Measurements from ENCODE around the gene PDSS2.

PDSS2 gene

GRCh38 chr6:107418118-107418517 is 41.2 kb downstream of the PDSS2 start:
- WGBS (ENCODE audit: insufficient coverage, insufficient read length) = no CpG with 5 or more reads among the region's 1 CpG
- no peaks in the 10 kb centered on the region for H3K27me3 ChIP-seq (ENCODE audit: control insufficient read depth, insufficient read depth, low read length)
- DNase-seq (ENCODE audit: low read depth, low spot score) = peak; percentile 16
- no peaks in the 10 kb centered on the region for H3K36me3 ChIP-seq (ENCODE audit: control insufficient read depth, insufficient read depth, low read length)
- H3K4me3 ChIP-seq (ENCODE audit: low read length) = no peak overlapping the region
- H3K27ac ChIP-seq (ENCODE audit: low read length) = no peak overlapping the region
- H3K4me1 ChIP-seq (ENCODE audit: control insufficient read depth, insufficient read depth, low read length) = no peaks in the 10 kb centered on the region
- H3K9me3 ChIP-seq (ENCODE audit: control insufficient read depth, insufficient read depth, low read length) = no peaks in the 10 kb centered on the region

DNA sequence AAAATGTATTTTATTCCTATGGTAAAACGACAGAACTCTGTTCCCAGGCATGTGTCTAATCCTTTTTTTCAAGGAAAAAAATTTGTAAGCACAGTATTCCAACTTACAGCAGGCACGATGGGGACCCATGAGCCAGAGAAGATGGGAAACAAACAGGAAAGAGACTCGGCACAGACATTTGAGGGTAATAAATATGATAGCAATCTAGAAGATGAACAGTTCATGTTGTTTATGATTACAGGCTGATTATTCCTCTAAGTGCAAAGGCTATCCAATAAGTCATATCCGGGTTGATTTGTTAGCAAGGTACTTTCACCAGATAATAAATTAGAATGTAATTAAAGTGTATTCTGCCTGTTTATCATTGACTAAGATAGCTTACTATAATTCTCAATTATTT is 43.2 kb downstream of the PDSS2 start:
- Histone ChIP-seq H3K9me3 (ENCODE audit: control insufficient read depth, insufficient read depth, low read length) (no peaks in the 10 kb centered on the region), H3K36me3 (ENCODE audit: control insufficient read depth, insufficient read depth, low read length) (no peaks in the 10 kb centered on the region), H3K4me1 (ENCODE audit: control insufficient read depth, insufficient read depth, low read length) (no peaks in the 10 kb centered on the region), H3K27ac (ENCODE audit: low read length) (no peak overlapping the region), H3K27me3 (ENCODE audit: control insufficient read depth, insufficient read depth, low read length) (no peaks in the 10 kb centered on the region), H3K4me3 (ENCODE audit: low read length) (no peak overlapping the region)
- no CpG with 5 or more reads among the region's 4 CpGs for WGBS (ENCODE audit: insufficient coverage, insufficient read length)
- DNase-seq (ENCODE audit: low read depth, low spot score) = no peak

DNA sequence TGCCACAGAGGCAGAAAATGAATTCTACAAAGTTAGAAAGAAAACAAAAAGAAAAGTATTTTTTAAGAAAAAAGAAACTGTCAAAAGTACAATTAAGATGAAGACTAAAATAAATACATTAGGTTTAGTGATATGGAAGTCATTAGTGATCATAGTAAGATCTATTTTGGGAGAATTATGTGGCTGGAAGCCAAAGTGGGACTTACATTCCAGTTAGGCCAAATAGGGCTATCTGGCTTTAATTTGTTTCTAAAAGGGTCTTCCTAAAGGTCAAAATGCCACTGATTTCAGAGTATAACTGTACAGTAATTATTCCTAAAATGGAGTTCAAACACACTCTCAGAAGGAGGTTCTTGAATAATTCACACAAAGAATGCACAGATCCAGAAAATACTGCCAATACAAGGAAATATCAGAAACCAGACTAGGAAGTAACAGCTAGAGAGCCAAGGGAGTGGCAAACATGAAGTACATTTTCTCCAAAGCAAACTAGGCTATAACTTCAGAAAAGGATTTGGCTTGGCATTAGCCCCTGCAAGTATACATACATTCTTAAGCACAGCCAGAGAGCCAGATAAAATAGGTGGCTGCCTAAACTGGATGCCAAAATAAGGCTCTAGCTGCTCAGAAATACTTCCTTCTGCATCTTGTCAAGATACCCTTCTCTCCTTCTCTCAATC is 45.3 kb downstream of the PDSS2 start:
- H3K36me3 ChIP-seq (ENCODE audit: control insufficient read depth, insufficient read depth, low read length) = no peaks in the 10 kb centered on the region
- no peak overlapping the region for H3K4me3 ChIP-seq (ENCODE audit: low read length)
- no peaks in the 10 kb centered on the region for H3K27me3 ChIP-seq (ENCODE audit: control insufficient read depth, insufficient read depth, low read length)
- no peaks in the 10 kb centered on the region; the same call in 1 of the 2 replicates for H3K4me1 ChIP-seq (ENCODE audit: control insufficient read depth, insufficient read depth, low read length)
- no peaks in the 10 kb centered on the region for H3K9me3 ChIP-seq (ENCODE audit: control insufficient read depth, insufficient read depth, low read length)
- H3K27ac ChIP-seq (ENCODE audit: low read length) = no peak overlapping the region
- DNase-seq (ENCODE audit: low read depth, low spot score) = no peak

GRCh38 chr6:107411161-107411560 is 48.2 kb downstream of the PDSS2 start:
- Histone ChIP-seq H3K4me3 (ENCODE audit: low read length) (no peak overlapping the region), H3K27ac (ENCODE audit: low read length) (no peak overlapping the region), H3K9me3 (ENCODE audit: control insufficient read depth, insufficient read depth, low read length) (no peaks in the 10 kb centered on the region), H3K27me3 (ENCODE audit: control insufficient read depth, insufficient read depth, low read length) (no peaks in the 10 kb centered on the region), H3K4me1 (ENCODE audit: control insufficient read depth, insufficient read depth, low read length) (no peaks in the 10 kb centered on the region; the same call in 1 of the 2 replicates), H3K36me3 (ENCODE audit: control insufficient read depth, insufficient read depth, low read length) (no peaks in the 10 kb centered on the region)
- no CpG with 5 or more reads among the region's 3 CpGs for WGBS (ENCODE audit: insufficient coverage, insufficient read length)
- no peak for DNase-seq (ENCODE audit: low read depth, low spot score)

- H3K36me3 ChIP-seq (ENCODE audit: control insufficient read depth, insufficient read depth, low read length) = no peaks in the 10 kb centered on the region
- H3K9me3 ChIP-seq (ENCODE audit: control insufficient read depth, insufficient read depth, low read length) = no peaks in the 10 kb centered on the region
- no CpG with 5 or more reads among the region's 2 CpGs for WGBS (ENCODE audit: insufficient coverage, insufficient read length)
- H3K4me3 ChIP-seq (ENCODE audit: low read length) = no peak overlapping the region
- H3K27ac ChIP-seq (ENCODE audit: low read length) = no peak overlapping the region
- DNase-seq (ENCODE audit: low read depth, low spot score) = no peak
- no peaks in the 10 kb centered on the region; the same call in 1 of the 2 replicates for H3K4me1 ChIP-seq (ENCODE audit: control insufficient read depth, insufficient read depth, low read length)
- H3K27me3 ChIP-seq (ENCODE audit: control insufficient read depth, insufficient read depth, low read length) = no peaks in the 10 kb centered on the region
Observed at GRCh38 chr6:107409942-107410341, 49.4 kb downstream of the PDSS2 start.

GRCh38 chr6:107408714-107409113 is 50.6 kb downstream of the PDSS2 start:
- Histone ChIP-seq H3K36me3 (ENCODE audit: control insufficient read depth, insufficient read depth, low read length) (no peaks in the 10 kb centered on the region), H3K4me3 (ENCODE audit: low read length) (no peak overlapping the region), H3K27me3 (ENCODE audit: control insufficient read depth, insufficient read depth, low read length) (no peaks in the 10 kb centered on the region), H3K27ac (ENCODE audit: low read length) (no peak overlapping the region), H3K9me3 (ENCODE audit: control insufficient read depth, insufficient read depth, low read length) (no peaks in the 10 kb centered on the region), H3K4me1 (ENCODE audit: control insufficient read depth, insufficient read depth, low read length) (no peaks in the 10 kb centered on the region; the same call in 1 of the 2 replicates)
- no CpG with 5 or more reads among the region's 3 CpGs for WGBS (ENCODE audit: insufficient coverage, insufficient read length)
- DNase-seq (ENCODE audit: low read depth, low spot score) = no peak

DNA sequence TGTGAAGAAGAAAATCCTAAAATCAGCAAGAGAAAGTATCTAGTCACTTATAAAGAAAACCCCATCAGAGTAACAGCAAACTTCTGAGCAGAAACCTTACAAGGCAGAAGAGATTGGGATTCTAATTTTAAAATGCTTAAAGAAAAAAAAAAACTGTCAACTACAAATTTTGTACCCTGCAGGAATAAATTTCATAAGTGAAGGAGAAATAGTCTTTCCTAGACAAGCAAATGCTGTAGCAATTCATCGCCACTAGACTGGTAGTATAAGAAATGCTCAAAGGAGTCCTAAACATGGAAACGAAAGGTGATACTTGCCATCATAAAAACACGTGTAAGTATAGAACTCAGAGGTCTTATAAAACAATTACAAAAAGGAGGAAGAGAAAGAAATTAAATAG is 54.4 kb downstream of the PDSS2 start:
- no peak for DNase-seq (ENCODE audit: low read depth, low spot score)
- no peaks in the 10 kb centered on the region for H3K27me3 ChIP-seq (ENCODE audit: control insufficient read depth, insufficient read depth, low read length)
- no peak overlapping the region for H3K4me3 ChIP-seq (ENCODE audit: low read length)
- no peaks in the 10 kb centered on the region for H3K36me3 ChIP-seq (ENCODE audit: control insufficient read depth, insufficient read depth, low read length)
- no peak overlapping the region for H3K27ac ChIP-seq (ENCODE audit: low read length)
- WGBS (ENCODE audit: insufficient coverage, insufficient read length) = no CpG with 5 or more reads among the region's 3 CpGs
- H3K4me1 ChIP-seq (ENCODE audit: control insufficient read depth, insufficient read depth, low read length) = no peaks in the 10 kb centered on the region; the same call in 1 of the 2 replicates
- H3K9me3 ChIP-seq (ENCODE audit: control insufficient read depth, insufficient read depth, low read length) = no peaks in the 10 kb centered on the region

DNA sequence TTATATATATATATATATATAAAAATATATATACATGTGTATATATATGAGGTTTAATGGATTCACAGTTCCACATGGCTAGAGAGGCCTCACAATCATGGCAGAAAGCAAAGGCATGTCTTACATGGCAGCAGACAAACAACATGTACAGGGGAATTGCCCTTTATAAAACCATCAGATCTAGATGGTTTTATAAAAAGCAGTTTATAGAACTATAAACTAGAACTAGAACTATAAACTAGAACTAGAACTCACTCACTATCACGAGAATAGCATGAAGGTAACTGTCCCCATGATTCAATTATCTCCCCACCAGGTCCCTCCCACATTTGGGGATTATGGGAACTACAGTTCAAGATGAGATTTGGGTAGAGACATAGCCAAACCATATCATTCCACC is 56.8 kb downstream of the PDSS2 start:
- Histone ChIP-seq H3K4me3 (ENCODE audit: low read length) (no peak overlapping the region), H3K9me3 (ENCODE audit: control insufficient read depth, insufficient read depth, low read length) (no peaks in the 10 kb centered on the region), H3K27me3 (ENCODE audit: control insufficient read depth, insufficient read depth, low read length) (no peaks in the 10 kb centered on the region), H3K4me1 (ENCODE audit: control insufficient read depth, insufficient read depth, low read length) (no peaks in the 10 kb centered on the region), H3K27ac (ENCODE audit: low read length) (no peak overlapping the region), H3K36me3 (ENCODE audit: control insufficient read depth, insufficient read depth, low read length) (no peaks in the 10 kb centered on the region)
- no CpG with 5 or more reads among the region's 1 CpG for WGBS (ENCODE audit: insufficient coverage, insufficient read length)
- DNase-seq (ENCODE audit: low read depth, low spot score) = no peak

DNA sequence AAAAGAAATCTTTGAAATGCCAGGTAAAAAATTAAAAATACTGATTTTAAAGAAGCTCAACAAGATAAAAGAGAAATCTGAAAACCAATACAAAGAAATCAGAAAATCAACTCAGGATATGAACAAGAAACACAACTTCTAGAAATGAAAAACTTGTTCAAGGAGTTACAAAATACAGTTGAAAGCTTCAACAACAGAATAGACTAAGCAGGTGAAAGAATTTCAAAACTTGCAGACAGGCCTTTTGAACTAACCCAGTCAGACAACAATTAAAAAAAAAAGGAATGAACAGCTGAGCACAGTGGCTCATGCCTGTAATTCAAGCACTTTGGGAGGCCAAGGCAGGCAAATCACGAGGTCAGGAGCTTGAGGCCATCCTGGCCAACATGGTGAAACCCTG is 57.8 kb downstream of the PDSS2 start:
- WGBS (ENCODE audit: insufficient coverage, insufficient read length) = no CpG with 5 or more reads among the region's 1 CpG
- Histone ChIP-seq H3K4me3 (ENCODE audit: low read length) (no peak overlapping the region), H3K36me3 (ENCODE audit: control insufficient read depth, insufficient read depth, low read length) (no peaks in the 10 kb centered on the region)

DNA sequence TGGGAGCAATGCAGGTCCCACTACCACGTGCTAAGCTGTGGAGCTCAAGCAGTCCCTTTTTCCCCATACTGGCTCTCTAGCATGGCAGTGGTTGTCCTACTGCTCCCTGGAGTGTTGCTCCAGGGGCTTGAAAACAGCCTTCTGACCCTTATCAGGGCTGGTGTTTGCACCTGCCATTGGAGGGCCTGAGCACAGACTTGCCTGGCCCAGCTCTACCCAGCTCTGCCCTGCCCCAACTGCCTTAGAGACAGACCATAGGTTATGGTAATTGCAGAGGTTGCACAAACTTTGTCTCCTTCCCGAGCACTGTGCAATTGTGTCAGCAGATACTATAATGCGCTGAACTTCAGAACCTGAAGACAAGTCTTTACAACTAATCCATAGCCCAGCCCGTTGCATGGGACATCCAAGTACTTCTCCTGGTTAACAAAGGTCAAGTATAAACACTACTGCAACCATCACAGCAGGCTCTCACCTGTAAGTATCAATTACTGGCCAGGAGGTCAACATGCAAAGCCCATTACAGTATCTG is 58.7 kb downstream of the PDSS2 start:
- Histone ChIP-seq H3K36me3 (ENCODE audit: control insufficient read depth, insufficient read depth, low read length) (no peaks in the 10 kb centered on the region), H3K27ac (ENCODE audit: low read length) (no peak overlapping the region), H3K27me3 (ENCODE audit: control insufficient read depth, insufficient read depth, low read length) (no peaks in the 10 kb centered on the region), H3K9me3 (ENCODE audit: control insufficient read depth, insufficient read depth, low read length) (no peaks in the 10 kb centered on the region), H3K4me1 (ENCODE audit: control insufficient read depth, insufficient read depth, low read length) (no peaks in the 10 kb centered on the region), H3K4me3 (ENCODE audit: low read length) (no peak overlapping the region)
- DNase-seq (ENCODE audit: low read depth, low spot score) = no peak
- no CpG with 5 or more reads among the region's 4 CpGs for WGBS (ENCODE audit: insufficient coverage, insufficient read length)

More for the DNA sequence above, 57.8 kb downstream of the PDSS2 start:
- Histone ChIP-seq H3K27me3 (ENCODE audit: control insufficient read depth, insufficient read depth, low read length) (no peaks in the 10 kb centered on the region), H3K9me3 (ENCODE audit: control insufficient read depth, insufficient read depth, low read length) (no peaks in the 10 kb centered on the region), H3K27ac (ENCODE audit: low read length) (no peak overlapping the region), H3K4me1 (ENCODE audit: control insufficient read depth, insufficient read depth, low read length) (no peaks in the 10 kb centered on the region)
- DNase-seq (ENCODE audit: low read depth, low spot score) = no peak

GRCh38 chr6:107399935-107400334 is 59.4 kb downstream of the PDSS2 start:
- no peak for DNase-seq (ENCODE audit: low read depth, low spot score)
- whole genome bisulfite sequencing (ENCODE audit: insufficient coverage, insufficient read length) = no CpG with 5 or more reads among the region's 1 CpG

More at GRCh38 chr6:107399935-107400334, 59.4 kb downstream of the PDSS2 start:
- H3K9me3 ChIP-seq (ENCODE audit: control insufficient read depth, insufficient read depth, low read length) = no peaks in the 10 kb centered on the region
- no peaks in the 10 kb centered on the region for H3K27me3 ChIP-seq (ENCODE audit: control insufficient read depth, insufficient read depth, low read length)
- no peaks in the 10 kb centered on the region for H3K36me3 ChIP-seq (ENCODE audit: control insufficient read depth, insufficient read depth, low read length)
- no peaks in the 10 kb centered on the region for H3K4me1 ChIP-seq (ENCODE audit: control insufficient read depth, insufficient read depth, low read length)
- no peak overlapping the region for H3K27ac ChIP-seq (ENCODE audit: low read length)
- H3K4me3 ChIP-seq (ENCODE audit: low read length) = no peak overlapping the region

All from iPS DF 6.9 (cell line).